ENCODE results near the gene INPP5A. TPM values are rescaled to one million over a fixed set of nuclear protein-coding genes. Genes with fewer than 3 reads are reported as not detected.
A peak's percentile ranks its signal among the peaks of the same experiment; 100 is the strongest.

INPP5A gene
- total RNA-seq, 6 donors from 2014 or later, result 28.6 to 81.7 (median 44.8) TPM

GRCh38 chr10:132616996-132617736 lies 79.6 kb downstream of the INPP5A start:
- ATAC-seq (ENCODE audit: low FRiP score in 2 of 2) (peak in 1 of 2 donors; percentile 27), DNase-seq (no peak)
- Histone ChIP-seq H3K4me3 (no peak overlapping the region), H3K9me3 (peaks cover 7 to 16% (median 8%) of the 10 kb centered on the region in 4 donors), H3K4me1 (peaks cover 0 to 21% (median 3%) of the 10 kb centered on the region in 4 donors), H3K36me3 (peaks cover 0 to 10% (median 3%) of the 10 kb centered on the region in 4 donors), H3K27me3 (no peaks in the 10 kb centered on the region), H3K27ac (no peak overlapping the region)
- 87 to 92% methylated on average over 10 to 20 of the region's 20 CpGs for whole genome bisulfite sequencing, 2 donors
- TF ChIP-seq CTCF (IDR thresholded peaks at IDR 0.05), result no peak
- no peak for TF ChIP-seq POLR2A (IDR thresholded peaks at IDR 0.05)
- TF ChIP-seq EP300 (IDR thresholded peaks at IDR 0.05), result no peak
- TF ChIP-seq POLR2AphosphoS5 (IDR thresholded peaks at IDR 0.05), result no peak

GRCh38 chr10:132617737-132618052 lies 80.1 kb downstream of the INPP5A start:
- Histone ChIP-seq H3K27me3 (no peaks in the 10 kb centered on the region), H3K36me3 (peaks cover 0 to 10% (median 3%) of the 10 kb centered on the region in 4 donors), H3K4me3 (no peak overlapping the region), H3K4me1 (peaks cover 0 to 16% (median 1%) of the 10 kb centered on the region in 4 donors), H3K27ac (no peak overlapping the region), H3K9me3 (peaks cover 7 to 16% (median 8%) of the 10 kb centered on the region in 4 donors)
- TF ChIP-seq CTCF (IDR thresholded peaks at IDR 0.05) (no peak), POLR2A (IDR thresholded peaks at IDR 0.05) (no peak), EP300 (IDR thresholded peaks at IDR 0.05) (no peak)
- ATAC-seq (ENCODE audit: low FRiP score in 2 of 2) (no peak), DNase-seq (no peak)
- WGBS, 2 donors, result 98 to 100% methylated on average over 2 of the region's 2 CpGs

- no peak for DNase-seq
- no peaks in the 10 kb centered on the region for H3K27me3 ChIP-seq
- H3K4me1 ChIP-seq, result peaks cover 0 to 13% (median 1%) of the 10 kb centered on the region in 4 donors
- 91 to 92% methylated on average over 6 of the region's 6 CpGs for WGBS, 2 donors
- no peak overlapping the region for H3K4me3 ChIP-seq
- TF ChIP-seq POLR2AphosphoS5 (IDR thresholded peaks at IDR 0.05), result no peak
- no peak for TF ChIP-seq EP300 (IDR thresholded peaks at IDR 0.05)
- no peak for TF ChIP-seq CTCF (IDR thresholded peaks at IDR 0.05)
- TF ChIP-seq POLR2A (IDR thresholded peaks at IDR 0.05), result no peak
- H3K9me3 ChIP-seq, result peaks cover 7 to 16% (median 8%) of the 10 kb centered on the region in 4 donors
- no peak for ATAC-seq (ENCODE audit: low FRiP score in 2 of 2)
- H3K27ac ChIP-seq, result no peak overlapping the region
- peaks cover 0 to 10% (median 3%) of the 10 kb centered on the region in 4 donors for H3K36me3 ChIP-seq
Observed at GRCh38 chr10:132618158-132618919, 80.8 kb downstream of the INPP5A start.

- no peaks in the 10 kb centered on the region for H3K27me3 ChIP-seq
- 92 to 100% methylated on average over 2 of the region's 2 CpGs for WGBS, 2 donors
- peaks cover 7 to 16% (median 8%) of the 10 kb centered on the region in 4 donors for H3K9me3 ChIP-seq
- H3K4me1 ChIP-seq, result peaks cover 3 to 17% (median 6%) of the 10 kb centered on the region in 4 donors
- H3K36me3 ChIP-seq, result peaks cover 0 to 6% (median 0%) of the 10 kb centered on the region in 4 donors
- DNase-seq, result no peak
- TF ChIP-seq POLR2AphosphoS5 (IDR thresholded peaks at IDR 0.05) (no peak), CTCF (IDR thresholded peaks at IDR 0.05) (no peak), POLR2A (IDR thresholded peaks at IDR 0.05) (no peak), EP300 (IDR thresholded peaks at IDR 0.05) (no peak)
- no peak overlapping the region for H3K4me3 ChIP-seq
- no peak for ATAC-seq (ENCODE audit: low FRiP score in 2 of 2)
- H3K27ac ChIP-seq, result no peak overlapping the region
Observed at GRCh38 chr10:132619927-132620326, 82.3 kb downstream of the INPP5A start.

Data from upper lobe of left lung (tissue), 6 donors.